GM12878 (cell line): ENCODE results near the gene CREB5. TPM values are rescaled to one million over a fixed set of nuclear protein-coding genes. Genes with fewer than 3 reads are reported as not detected.

Experiments
- EP300 ChIP-seq, 2 experiments: fragments of 150-350 bp in 1 of 2; IDR thresholded peaks; 2 replicates each; pipeline ENCODE4 v1.6.1; 2011 to 2012; ENCODE audit warnings: low read depth in 2 of 2, low read length in 2 of 2, borderline replicate concordance in 1 of 2, improper control_type of control experiment in 1 of 2, inconsistent platforms in 1 of 2; ENCODE audit not compliant: control insufficient read depth in 1 of 2
- IRF4 ChIP-seq: IDR thresholded peaks from 2 replicates; pipeline ENCODE4 v1.6.1; 2011; ENCODE audit warnings: low read depth, low read length
- KDM1A ChIP-seq: fragments of 200-600 bp; sonication (generic); IDR thresholded peaks from 2 replicates; pipeline ENCODE4 v1.6.1; 2016; ENCODE audit warnings: borderline replicate concordance
- MTA3 ChIP-seq: IDR thresholded peaks from 2 replicates; pipeline ENCODE4 v1.6.1; 2012; ENCODE audit warnings: low read length, inconsistent platforms, borderline replicate concordance
- STAT1 ChIP-seq: fragments of 450-650 bp; conservative IDR thresholded peaks from 2 replicates; pipeline ENCODE4 v1.6.1; 2014; ENCODE audit warnings: antibody characterized with exemption, mild to moderate bottlenecking
- polyA plus RNA-seq, 11 experiments: library from polyadenylated mRNA; depleted of rRNA in 4 of 11; unstranded in 6 of 11; stranded (reverse) in 5 of 11; fragments of >200 nt; fragmentation: Nextera tagmentation in 4 of 11; fragmentation: Illumina TruSeq in 1 of 11; extraction: Ambion mirVana in 4 of 11; extraction: Trizol in 1 of 11; gene quantifications; 1 replicate in 1 of 11; 2 replicates in 10 of 11; pipeline versions ENCODE4 v1.2.1 to v1.2.3, GENCODE V29; 2011 to 2016; ENCODE audit warnings: inconsistent platforms in 2 of 11, missing spikeins in 2 of 11, low read depth in 1 of 11
- total RNA-seq, 4 experiments: library from RNA; depleted of rRNA in 3 of 4; stranded (reverse); fragments of >200 nt in 3 of 4; fragmentation: Illumina TruSeq in 1 of 4; extraction: Trizol in 1 of 4; gene quantifications; 2 replicates each; pipeline versions ENCODE4 v1.2.1 to v1.2.3, GENCODE V29; 2013 to 2021
- TF ChIP-seq, protein P1 (sequence below): fragments of 450-650 bp; conservative IDR thresholded peaks from 2 replicates; pipeline ENCODE4 v1.6.1; 2017; ENCODE audit warnings: mild to moderate bottlenecking, moderate library complexity
- TF ChIP-seq, protein P2 (sequence below): fragments of 450-650 bp; IDR thresholded peaks from 2 replicates; pipeline ENCODE4 v1.6.1; 2014; ENCODE audit warnings: mild to moderate bottlenecking

Gene CREB5
- total and polyA plus RNA-seq, 10 of the 15 experiments (the other 5 are each of a cell fraction or from before 2014, with no cell fraction given): 12.9 to 74.1 (median 53.0) TPM

DNA sequence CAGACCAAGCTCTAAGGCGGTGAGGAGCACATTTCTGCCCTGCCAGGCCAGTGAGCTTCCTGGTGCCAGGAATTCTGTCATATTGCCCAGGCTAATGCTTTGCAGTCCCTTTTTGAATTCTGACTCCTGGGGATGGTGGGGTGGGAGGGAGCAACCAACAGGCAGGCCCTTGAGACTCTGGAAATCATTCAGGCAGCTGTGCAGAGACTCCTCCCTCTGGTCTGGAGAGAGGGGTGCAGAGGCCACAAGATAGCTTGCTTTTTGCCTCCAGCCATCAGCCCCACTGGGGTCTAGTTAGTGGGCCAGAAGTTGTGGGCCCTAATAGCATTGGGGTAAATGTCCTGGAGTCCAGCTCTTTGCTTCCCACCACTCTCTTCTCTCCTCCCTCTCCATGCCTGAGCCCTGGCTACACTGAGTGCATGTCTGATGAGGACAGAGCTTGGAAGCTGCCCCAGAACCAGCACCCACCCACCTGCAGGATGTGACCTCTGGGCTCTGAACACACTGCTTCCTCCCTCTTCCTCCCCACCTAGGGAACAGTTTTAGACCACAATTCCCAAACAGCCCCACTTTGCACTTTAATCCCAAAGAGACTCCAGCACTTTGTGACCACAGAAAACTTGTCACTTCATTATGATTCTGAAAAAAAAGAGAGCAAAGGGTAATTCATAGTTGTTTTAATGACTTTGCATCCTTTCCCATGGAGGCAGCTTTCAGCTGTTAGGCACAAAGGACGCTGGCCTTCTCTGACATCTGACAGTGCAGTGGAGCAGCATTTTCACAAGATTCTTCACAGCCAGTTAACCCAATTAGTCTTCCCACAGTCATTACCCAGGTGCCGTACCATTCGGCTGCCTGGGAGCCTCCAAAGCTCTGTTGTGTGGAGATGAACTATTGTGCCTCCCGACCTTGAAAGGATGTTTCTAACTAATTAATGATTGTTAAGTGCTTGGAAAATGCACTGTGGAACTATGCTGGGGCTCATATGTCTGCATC lies 283.3 kb downstream of the CREB5 start (continued):
- no peak for TF ChIP-seq EP300 (IDR thresholded peaks at IDR 0.05; ENCODE audit: borderline replicate concordance in 1 of 2, control insufficient read depth in 1 of 2, low read depth in 2 of 2, low read length in 2 of 2)
- TF ChIP-seq KDM1A: no peak
- no peak for TF ChIP-seq MTA3
- TF ChIP-seq, protein P1, sequence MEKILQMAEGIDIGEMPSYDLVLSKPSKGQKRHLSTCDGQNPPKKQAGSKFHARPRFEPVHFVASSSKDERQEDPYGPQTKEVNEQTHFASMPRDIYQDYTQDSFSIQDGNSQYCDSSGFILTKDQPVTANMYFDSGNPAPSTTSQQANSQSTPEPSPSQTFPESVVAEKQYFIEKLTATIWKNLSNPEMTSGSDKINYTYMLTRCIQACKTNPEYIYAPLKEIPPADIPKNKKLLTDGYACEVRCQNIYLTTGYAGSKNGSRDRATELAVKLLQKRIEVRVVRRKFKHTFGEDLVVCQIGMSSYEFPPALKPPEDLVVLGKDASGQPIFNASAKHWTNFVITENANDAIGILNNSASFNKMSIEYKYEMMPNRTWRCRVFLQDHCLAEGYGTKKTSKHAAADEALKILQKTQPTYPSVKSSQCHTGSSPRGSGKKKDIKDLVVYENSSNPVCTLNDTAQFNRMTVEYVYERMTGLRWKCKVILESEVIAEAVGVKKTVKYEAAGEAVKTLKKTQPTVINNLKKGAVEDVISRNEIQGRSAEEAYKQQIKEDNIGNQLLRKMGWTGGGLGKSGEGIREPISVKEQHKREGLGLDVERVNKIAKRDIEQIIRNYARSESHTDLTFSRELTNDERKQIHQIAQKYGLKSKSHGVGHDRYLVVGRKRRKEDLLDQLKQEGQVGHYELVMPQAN: no peak
- TF ChIP-seq, protein P2, sequence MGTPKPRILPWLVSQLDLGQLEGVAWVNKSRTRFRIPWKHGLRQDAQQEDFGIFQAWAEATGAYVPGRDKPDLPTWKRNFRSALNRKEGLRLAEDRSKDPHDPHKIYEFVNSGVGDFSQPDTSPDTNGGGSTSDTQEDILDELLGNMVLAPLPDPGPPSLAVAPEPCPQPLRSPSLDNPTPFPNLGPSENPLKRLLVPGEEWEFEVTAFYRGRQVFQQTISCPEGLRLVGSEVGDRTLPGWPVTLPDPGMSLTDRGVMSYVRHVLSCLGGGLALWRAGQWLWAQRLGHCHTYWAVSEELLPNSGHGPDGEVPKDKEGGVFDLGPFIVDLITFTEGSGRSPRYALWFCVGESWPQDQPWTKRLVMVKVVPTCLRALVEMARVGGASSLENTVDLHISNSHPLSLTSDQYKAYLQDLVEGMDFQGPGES: no peak
- TF ChIP-seq STAT1: no peak
- TF ChIP-seq IRF4: no peak
